SK-N-SH (cell line): ENCODE data around the gene KDSR.
A peak's percentile ranks its signal among the peaks of the same experiment; 100 is the strongest.

Source experiments
- CHD2 ChIP-seq: fragments of 150-350 bp; IDR thresholded peaks from 2 replicates; pipeline ENCODE4 v1.6.1; 2018; ENCODE audit warnings: low read length; ENCODE audit not compliant: partially characterized antibody
- CTCF ChIP-seq: fragments of 200-600 bp; sonication (generic); IDR thresholded peaks from 2 replicates; pipeline ENCODE4 v1.6.1; 2017; ENCODE audit warnings: antibody characterized with exemption, mild to moderate bottlenecking, moderate library complexity
- EP300 ChIP-seq, 2 experiments: IDR thresholded peaks; 2 replicates each; pipeline versions ENCODE4 v1.4.0 to v1.6.1; 2012; ENCODE audit warnings: borderline replicate concordance in 1 of 2, low read depth in 1 of 2, low read length in 1 of 2
- EZH2phosphoT487 ChIP-seq: fragments of 200-600 bp; sonication (generic); IDR thresholded peaks from 2 replicates; pipeline ENCODE4 v1.6.1; 2017; ENCODE audit warnings: low read depth, mixed run types, mild to moderate bottlenecking, antibody characterized with exemption, moderate library complexity, borderline replicate concordance
- MAX ChIP-seq: IDR thresholded peaks from 2 replicates; pipeline ENCODE4 v1.4.0; 2012; ENCODE audit warnings: low read depth
- REST ChIP-seq: IDR thresholded peaks from 2 replicates; pipeline ENCODE4 v1.6.1; 2012; ENCODE audit warnings: mild to moderate bottlenecking, low read depth, low read length, moderate library complexity
- SMC3 ChIP-seq: IDR thresholded peaks from 2 replicates; pipeline ENCODE4 v1.6.1; 2012; ENCODE audit warnings: low read depth, low read length, improper control_type of control experiment
- TCF12 ChIP-seq: IDR thresholded peaks from 2 replicates; pipeline ENCODE4 v1.4.0; 2012
- ZBTB33 ChIP-seq: IDR thresholded peaks from 2 replicates; pipeline ENCODE4 v1.4.0; 2012; ENCODE audit warnings: low read depth, borderline replicate concordance

- TF ChIP-seq MAX: no peak
- TF ChIP-seq CTCF: no peak
- no peak for TF ChIP-seq SMC3
- TF ChIP-seq CHD2: peak; percentile 72
- no peak for TF ChIP-seq EZH2phosphoT487
- TF ChIP-seq REST: no peak
- TF ChIP-seq EP300 (IDR thresholded peaks at IDR 0.05; ENCODE audit: borderline replicate concordance in 1 of 2, low read depth in 1 of 2, low read length in 1 of 2): peak in 1 of 2 experiments; percentile 82; a peak in 2 of 4 replicates
- TF ChIP-seq ZBTB33: no peak
- peak; percentile 40 for TF ChIP-seq TCF12
Observed at GRCh38 chr18:63307551-63308200, 59.3 kb downstream of the KDSR start.
